SK-MEL-5 (cell line): ENCODE measurements around the gene PCDHA12. TPM values are rescaled to one million over a fixed set of nuclear protein-coding genes. Genes with fewer than 3 reads are reported as not detected.
"Not testable (repeated sequence)": the region's sequence is repeated elsewhere in the genome, so short reads cannot be mapped to it uniquely, and the experiment has no call there.

ENCODE experiments used
- DNase-seq: peaks from one replicate; pipeline ENCODE4 v3.0.0-alpha.2; 2016; ENCODE audit warnings: low read depth, low spot score
- in situ Hi-C: cut with HindIII; loops from 2 replicates; pipeline ENCODE4 v1.10.0; 2016; ENCODE audit warnings: low sequenced_read_pairs, high pct_unique_total_duplicates, low pct_unique_long_range_greater_than_20kb
- total RNA-seq: library from RNA; depleted of rRNA; stranded (reverse); fragments of >200 nt; shearing (Covaris generic); gene quantifications from 2 replicates; pipeline ENCODE4 v1.2.3, GENCODE V29; 2014

Gene PCDHA12
- total RNA-seq, 1 experiment from 2014 or later, result 0.08 TPM

GRCh38 chr5:140849831-140850634 lies 25.1 kb upstream of the PCDHA12 start:
- DNase-seq, result not testable (repeated sequence)

DNA sequence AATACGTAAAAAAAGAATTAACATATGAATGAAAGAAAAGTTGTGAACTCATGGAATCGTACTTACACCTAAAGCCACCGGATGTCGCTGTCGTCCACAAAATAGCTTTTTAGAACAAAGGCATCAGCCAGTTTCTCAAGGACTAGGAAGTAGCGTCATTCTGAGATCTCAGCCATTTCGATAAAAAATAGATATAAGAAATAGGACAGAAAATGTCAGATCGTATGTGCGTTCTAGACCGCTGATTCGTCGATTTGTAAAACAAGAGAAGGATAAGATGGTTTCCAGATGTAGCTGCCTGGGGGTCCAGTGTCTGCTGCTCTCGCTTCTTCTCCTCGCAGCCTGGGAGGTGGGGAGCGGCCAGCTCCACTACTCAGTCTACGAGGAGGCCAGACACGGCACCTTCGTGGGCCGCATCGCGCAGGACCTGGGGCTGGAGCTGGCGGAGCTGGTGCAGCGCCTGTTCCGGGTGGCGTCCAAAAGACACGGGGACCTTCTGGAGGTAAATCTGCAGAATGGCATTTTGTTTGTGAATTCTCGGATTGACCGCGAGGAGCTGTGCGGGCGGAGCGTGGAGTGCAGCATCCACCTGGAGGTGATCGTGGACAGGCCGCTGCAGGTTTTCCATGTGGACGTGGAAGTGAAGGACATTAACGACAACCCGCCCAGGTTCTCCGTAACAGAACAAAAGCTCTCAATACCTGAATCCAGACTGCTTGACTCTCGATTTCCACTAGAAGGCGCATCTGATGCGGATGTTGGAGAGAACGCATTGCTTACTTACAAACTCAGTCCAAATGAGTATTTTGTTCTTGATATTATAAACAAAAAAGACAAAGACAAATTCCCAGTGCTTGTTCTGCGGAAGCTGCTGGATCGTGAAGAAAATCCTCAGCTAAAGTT lies 19.1 kb upstream of the PCDHA12 start, which contains the start of gene PCDHA10:
TSS of gene PCDHA10 (plus strand) at position 126 of the 903 bp plus-strand sequence. CDS start at position 278, 152 bp downstream.
- in situ Hi-C loops, result no loop called here
- DNase-seq, result peak; percentile 4

More at GRCh38 chr5:140849831-140850634, 25.1 kb upstream of the PCDHA12 start:
- in situ Hi-C loops, result not testable (repeated sequence)

GRCh38 chr5:140857177-140857986 lies 17.7 kb upstream of the PCDHA12 start:
- no peak for DNase-seq
- in situ Hi-C loops, result no loop called here

GRCh38 chr5:140857987-140858240 lies 17.2 kb upstream of the PCDHA12 start:
- in situ Hi-C loops, result no loop called here
- no peak for DNase-seq

GRCh38 chr5:140862441-140863295 lies 12.4 kb upstream of the PCDHA12 start:
- in situ Hi-C loops, result no loop called here
- no peak for DNase-seq

- DNase-seq, result peak; percentile 77
- in situ Hi-C loops, result no loop called here
These were observed 6.2 kb upstream of the PCDHA12 start, which contains the start of gene PCDHA11 for GRCh38 chr5:140868721-140869554. Gene PCDHA11, plus strand, starts transcription at chr5:140868957. Its CDS starts 147 bp downstream, at chr5:140869104.

GRCh38 chr5:140869555-140869886 lies 5.6 kb upstream of the PCDHA12 start:
- DNase-seq, result no peak
- in situ Hi-C loops, result no loop called here

DNA sequence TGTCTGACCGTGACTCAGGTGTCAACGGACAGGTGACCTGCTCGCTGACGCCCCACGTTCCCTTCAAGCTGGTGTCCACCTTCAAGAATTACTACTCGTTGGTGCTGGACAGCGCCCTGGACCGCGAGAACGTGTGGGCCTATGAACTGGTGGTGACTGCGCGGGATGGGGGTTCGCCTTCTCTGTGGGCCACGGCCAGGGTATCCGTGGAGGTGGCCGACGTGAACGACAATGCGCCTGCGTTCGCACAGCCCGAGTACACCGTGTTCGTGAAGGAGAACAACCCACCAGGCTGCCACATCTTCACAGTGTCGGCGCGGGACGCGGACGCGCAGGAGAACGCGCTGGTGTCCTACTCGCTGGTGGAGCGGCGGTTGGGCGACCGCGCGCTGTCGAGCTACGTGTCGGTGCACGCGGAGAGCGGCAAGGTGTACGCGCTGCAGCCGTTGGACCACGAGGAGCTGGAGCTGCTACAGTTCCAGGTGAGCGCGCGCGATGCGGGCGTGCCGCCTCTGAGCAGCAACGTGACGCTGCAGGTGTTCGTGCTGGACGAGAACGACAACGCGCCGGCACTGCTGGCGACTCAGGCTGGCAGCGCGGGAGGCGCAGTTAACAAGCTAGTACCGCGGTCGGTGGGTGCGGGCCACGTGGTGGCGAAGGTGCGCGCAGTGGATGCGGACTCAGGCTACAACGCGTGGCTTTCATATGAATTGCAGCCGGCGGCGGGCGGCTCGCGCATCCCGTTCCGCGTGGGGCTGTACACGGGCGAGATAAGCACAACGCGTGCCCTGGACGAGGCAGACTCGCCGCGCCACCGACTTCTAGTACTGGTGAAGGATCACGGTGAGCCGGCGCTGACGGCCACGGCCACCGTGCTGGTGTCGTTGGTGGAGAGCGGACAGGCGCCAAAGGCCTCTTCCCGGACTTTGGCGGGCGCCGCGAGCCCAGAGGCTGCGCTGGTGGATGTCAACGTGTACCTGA lies 4.6 kb upstream of the PCDHA12 start:
- in situ Hi-C loops, result no loop called here
- no peak for DNase-seq

GRCh38 chr5:140876541-140877261 lies 1.6 kb downstream of the PCDHA12 start:
- in situ Hi-C loops, DNase-seq: not testable (repeated sequence)

DNA sequence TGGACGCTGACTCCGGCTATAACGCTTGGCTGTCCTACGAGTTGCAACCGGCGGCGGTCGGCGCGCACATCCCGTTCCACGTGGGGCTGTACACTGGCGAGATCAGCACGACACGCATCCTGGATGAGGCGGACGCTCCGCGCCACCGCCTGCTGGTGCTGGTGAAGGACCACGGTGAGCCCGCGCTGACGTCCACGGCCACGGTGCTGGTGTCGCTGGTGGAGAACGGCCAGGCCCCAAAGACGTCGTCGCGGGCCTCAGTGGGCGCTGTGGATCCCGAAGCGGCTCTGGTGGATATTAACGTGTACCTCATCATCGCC lies 2.1 kb downstream of the PCDHA12 start:
- in situ Hi-C loops, result no loop called here
- DNase-seq, result no peak

DNA sequence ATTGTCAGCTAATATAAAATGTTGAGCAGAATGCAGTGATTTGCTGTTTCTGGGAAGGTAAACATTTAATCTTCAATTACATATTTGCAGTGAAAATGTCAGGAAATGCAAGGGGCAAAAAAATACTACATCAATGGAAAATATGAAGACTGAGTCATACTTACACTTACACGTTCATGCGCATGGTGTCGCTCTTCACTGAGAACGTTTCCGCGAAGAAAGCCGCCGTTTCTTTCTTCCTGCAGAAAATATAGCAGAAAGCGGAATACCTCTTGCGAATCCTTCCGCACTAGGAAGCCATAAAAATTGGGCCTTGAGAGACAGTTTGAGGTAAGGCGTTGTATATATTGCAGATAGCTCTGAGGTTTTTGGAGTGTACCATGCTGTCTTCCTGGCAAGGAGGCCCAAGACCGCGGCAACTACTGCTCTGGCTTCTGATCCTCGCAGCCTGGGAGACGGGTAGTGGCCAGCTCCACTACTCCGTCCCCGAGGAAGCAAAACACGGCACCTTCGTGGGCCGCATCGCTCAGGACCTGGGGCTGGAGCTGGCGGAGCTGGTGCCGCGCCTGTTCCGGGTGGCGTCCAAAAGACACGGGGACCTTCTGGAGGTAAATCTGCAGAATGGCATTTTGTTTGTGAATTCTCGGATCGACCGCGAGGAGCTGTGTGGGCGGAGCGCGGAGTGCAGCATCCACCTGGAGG lies 6.9 kb downstream of the PCDHA12 start, which contains the start of gene PCDHA13:
TSS of gene PCDHA13 (plus strand) at position 236 of the 702 bp plus-strand sequence. CDS start at position 381, 145 bp downstream.
- in situ Hi-C loops, result no loop called here
- DNase-seq, result peak; percentile 42

DNA sequence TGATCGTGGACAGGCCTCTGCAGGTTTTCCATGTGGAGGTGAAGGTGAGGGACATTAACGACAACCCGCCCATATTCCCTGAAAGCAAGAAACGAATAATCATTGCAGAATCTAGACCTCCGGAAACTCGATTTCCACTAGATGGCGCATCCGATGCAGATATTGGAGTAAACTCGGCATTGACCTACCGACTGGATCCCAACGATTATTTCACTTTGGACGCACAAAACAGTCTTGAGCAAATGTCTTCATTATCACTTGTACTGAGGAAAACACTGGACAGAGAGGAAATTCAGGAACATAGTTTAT lies 7.4 kb downstream of the PCDHA12 start:
- in situ Hi-C loops, result no loop called here
- peak; percentile 57 for DNase-seq

DNA sequence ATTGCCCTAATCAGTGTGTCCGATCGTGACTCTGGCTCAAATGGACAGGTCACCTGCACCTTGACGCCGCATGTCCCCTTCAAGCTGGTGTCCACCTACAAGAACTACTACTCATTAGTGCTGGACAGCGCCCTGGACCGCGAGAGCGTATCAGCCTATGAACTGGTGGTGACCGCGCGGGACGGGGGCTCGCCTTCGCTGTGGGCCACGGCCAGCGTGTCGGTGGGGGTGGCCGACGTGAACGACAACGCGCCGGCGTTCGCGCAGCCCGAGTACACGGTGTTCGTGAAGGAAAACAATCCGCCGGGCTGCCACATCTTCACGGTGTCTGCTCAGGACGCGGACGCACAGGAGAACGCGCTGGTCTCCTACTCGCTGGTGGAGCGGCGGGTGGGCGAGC lies 8.3 kb downstream of the PCDHA12 start:
- DNase-seq, result no peak
- in situ Hi-C loops, result no loop called here

- DNase-seq, result no peak
- in situ Hi-C loops, result no loop called here
These were observed 9.0 kb downstream of the PCDHA12 start for GRCh38 chr5:140883927-140884697.
